CD4-positive, alpha-beta T cell treated with Interleukin-1 beta for 1 hour (primary cell): ENCODE results near the gene MAGI2.

Source experiments
- DNase-seq, 2 donors: peaks; one replicate each; pipeline ENCODE4 v3.0.0-alpha.2; 2020 to 2022

MAGI2 gene

DNA sequence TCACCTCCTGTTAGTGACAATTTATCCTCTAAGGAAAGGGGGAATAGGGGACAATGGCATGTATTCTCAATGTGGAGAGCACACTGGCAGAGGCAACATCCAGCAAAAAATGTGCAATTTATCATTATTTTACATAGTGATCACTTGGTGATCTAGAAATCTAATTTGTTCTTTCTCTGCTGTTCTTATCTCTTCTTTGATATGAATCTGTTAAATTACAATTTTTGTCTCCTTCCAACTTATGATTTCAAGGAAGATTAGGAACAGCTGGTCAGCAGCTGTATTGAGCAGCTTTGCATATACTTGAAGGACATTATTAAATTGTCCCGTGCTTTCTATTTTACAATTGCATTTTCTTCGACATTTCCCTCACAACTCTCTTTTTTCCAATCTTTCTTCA, 213.1 kb downstream of the MAGI2 start:
- DNase-seq = no peak

- DNase-seq = no peak
Observed at GRCh38 chr7:79236352-79237028, 217.0 kb downstream of the MAGI2 start.

GRCh38 chr7:79227044-79227443, 226.4 kb downstream of the MAGI2 start:
- DNase-seq = no peak

DNA sequence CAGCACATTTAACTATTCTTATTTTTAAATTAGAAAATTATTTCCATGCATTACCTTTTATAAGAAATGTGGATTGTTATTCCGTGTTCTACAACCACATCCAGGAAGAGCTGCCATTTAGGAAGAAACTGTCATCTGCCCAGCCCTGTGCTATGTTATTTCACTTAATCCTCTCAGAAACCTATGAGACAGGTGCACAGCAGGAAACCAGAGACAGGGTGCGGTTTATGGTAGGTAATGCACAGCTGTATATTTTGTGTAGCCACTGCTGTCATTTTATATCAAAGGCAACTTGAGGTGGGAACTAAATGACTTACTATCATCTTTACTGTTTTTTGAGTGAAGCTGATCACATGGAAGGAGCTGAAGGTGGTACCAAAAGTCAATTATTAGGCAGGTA, 232.3 kb downstream of the MAGI2 start:
- no peak for DNase-seq

GRCh38 chr7:79217976-79218626, 235.4 kb downstream of the MAGI2 start:
- DNase-seq = no peak

- no peak for DNase-seq
Observed at GRCh38 chr7:79217468-79217867, 236.0 kb downstream of the MAGI2 start.

GRCh38 chr7:79216236-79216635, 237.2 kb downstream of the MAGI2 start:
- no peak for DNase-seq

GRCh38 chr7:79212334-79212733, 241.1 kb downstream of the MAGI2 start:
- DNase-seq = no peak

GRCh38 chr7:79211724-79212123, 241.7 kb downstream of the MAGI2 start:
- no peak for DNase-seq

GRCh38 chr7:79199961-79200360, 253.5 kb downstream of the MAGI2 start:
- DNase-seq = no peak

DNA sequence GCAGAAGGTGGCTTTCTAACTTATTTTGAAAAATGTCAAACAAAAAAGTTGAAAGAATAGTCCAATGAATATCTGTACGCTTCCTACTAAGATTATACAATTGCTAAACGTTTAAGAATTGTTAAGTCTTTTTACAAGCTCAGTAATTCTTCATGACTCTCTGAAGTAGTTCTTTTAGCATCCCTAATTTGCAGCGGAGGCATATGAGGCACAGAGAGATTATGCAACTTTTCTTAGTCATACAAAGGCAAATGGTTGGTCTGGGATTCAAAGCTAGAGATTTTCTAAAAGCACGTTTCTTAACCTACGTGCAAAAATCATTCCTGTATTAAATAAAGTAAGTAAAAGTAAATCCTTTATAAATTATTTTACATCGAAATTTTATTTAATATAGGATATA, 254.2 kb downstream of the MAGI2 start:
- DNase-seq = no peak

GRCh38 chr7:79185605-79186004, 267.9 kb downstream of the MAGI2 start:
- DNase-seq = no peak

GRCh38 chr7:79182283-79182682, 271.2 kb downstream of the MAGI2 start:
- no peak for DNase-seq

DNA sequence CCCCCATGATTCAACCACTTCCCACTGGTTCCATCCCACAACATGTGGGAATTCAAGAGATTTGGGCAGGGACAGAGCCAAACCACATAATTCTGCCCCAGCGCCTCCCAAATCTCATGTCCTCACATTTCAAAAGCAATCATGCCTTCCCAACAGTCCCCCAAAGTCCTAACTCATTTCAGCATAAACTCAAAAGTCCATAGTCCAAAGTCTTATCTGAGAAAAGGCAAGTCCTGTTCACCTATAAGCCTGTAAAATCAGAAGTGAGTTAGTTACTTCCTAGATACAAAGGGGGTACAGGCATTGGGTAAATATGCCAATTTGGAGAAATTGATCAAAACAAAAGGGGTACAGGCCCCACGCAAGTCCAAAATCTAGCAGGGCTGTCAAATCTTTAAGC, 272.9 kb downstream of the MAGI2 start:
- DNase-seq = no peak

DNA sequence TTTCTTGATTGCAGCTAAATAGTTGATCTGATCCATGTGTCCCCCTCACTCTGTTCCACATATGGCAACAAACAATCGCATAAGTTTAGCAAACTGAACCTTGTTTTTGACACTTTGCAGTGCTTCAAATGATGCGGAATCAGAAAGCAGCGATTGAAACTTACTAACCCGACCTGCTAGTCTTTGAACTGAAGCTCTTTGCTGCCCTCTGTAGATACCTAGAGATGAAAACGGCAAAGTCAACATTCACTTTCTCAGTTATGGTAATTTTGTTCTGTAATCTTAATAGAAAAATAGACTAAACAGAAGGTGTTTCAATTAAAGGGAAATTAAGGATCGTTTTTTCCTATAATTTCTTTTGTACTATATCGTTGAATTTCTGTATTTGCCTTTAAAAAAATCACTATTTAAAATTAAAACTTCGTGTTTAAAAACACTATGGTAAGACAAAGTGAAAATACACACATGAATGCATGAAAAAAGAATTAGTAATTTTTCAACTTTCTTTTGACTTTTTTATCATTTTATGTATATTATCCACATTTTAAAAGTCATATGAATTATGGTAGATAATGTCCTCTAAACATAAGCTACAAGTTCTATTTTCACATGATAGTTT, 276.5 kb downstream of the MAGI2 start:
- no peak for DNase-seq

GRCh38 chr7:79175374-79175773, 278.1 kb downstream of the MAGI2 start:
- DNase-seq = no peak

DNA sequence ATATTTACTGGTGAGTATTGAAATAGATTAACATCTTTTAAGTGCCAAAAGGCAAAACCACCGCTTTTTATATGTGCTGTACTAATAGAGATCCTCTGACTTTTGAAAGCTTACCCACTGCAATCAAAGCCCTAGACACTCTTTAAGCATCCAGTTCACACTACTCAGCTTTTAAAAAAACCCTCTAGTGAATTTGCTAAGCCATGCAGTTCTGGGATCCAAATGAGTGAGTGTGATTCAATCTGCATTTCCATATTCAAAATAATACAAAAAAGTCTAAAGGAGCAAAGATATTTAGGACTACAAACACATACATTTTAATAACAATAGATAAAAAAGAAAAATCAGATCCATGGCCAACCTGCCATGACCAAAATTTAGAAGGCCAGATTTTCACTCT, 288.2 kb downstream of the MAGI2 start:
- no peak for DNase-seq

GRCh38 chr7:79159040-79159664, 294.3 kb downstream of the MAGI2 start:
- no peak for DNase-seq

- DNase-seq = no peak
Observed at GRCh38 chr7:79157281-79157680, 296.2 kb downstream of the MAGI2 start.

GRCh38 chr7:79149831-79150230, 303.6 kb downstream of the MAGI2 start:
- DNase-seq = no peak

DNA sequence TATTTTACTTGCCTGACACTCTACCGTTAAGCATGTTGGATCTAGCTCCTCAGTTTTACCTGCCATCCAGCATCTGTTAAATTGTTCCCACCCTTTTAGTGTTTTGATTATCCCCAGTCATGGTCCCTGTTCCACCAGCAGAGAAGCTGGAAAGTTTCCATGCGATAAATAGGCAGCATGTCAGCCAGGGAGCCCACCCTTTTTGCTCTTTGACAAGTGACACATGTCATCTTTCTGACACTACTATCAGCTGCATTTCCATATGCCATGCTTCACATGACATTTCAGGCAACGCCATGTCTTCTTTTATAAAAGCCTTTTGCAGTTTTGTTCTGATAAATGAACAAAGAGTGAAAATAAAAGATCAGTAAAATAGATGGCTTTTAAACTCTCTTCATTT, 310.8 kb downstream of the MAGI2 start:
- no peak for DNase-seq

DNA sequence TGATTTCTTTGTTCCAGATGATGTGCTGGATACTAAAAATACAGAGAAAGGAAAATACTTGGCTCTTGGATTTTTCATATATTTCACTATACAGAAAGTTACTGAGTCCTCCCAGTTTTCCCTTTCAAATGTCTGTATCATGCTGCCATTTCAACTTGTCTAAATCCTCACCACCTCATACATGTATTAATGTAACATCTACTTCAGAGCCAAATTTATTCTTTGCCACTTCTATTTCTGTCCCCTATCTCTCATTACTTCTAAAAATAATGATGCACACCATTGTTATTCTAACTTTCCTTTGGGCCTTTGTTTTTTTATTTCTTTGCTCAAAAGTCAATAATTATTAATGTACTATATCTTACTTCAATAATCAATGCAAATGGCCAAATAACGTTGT, 312.2 kb downstream of the MAGI2 start:
- DNase-seq = no peak

- DNase-seq = no peak
Observed at GRCh38 chr7:79137942-79138341, 315.5 kb downstream of the MAGI2 start.

DNA sequence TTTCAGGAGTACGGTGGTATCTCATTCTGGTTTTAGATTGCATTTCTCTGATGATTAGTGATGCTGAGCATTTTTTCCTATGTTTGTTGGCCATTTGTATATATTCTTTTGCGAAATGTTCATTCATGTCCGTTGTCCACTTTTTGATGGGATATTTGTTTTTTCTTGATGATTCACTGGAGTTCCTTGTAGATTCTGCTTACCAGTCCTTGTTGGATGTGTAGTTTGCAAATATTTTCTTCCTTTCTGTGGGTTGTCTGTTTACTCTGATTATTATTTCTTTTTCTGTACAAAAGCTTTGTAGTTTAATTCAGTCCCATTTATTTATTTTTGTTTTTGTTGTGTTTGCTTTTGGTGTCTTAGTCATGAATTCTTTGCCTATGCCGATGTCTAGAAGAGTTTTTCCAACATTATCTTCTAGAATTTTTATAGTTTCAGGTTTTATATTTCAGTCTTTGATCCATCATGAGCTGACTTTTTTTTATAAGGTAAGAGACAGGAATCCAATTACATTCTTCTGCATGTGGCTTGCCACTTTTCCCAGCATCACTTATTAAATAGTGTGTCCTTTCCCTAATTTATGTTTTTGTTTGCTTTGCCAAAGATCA, 320.5 kb downstream of the MAGI2 start:
- no peak for DNase-seq
